ENCODE results near the gene USB1. TPM values are rescaled to one million over a fixed set of nuclear protein-coding genes. Genes with fewer than 3 reads are reported as not detected.

The USB1 gene
- total and polyA plus RNA-seq, 4 donors = 8.9 to 40.7 (median 28.3) TPM

DNA sequence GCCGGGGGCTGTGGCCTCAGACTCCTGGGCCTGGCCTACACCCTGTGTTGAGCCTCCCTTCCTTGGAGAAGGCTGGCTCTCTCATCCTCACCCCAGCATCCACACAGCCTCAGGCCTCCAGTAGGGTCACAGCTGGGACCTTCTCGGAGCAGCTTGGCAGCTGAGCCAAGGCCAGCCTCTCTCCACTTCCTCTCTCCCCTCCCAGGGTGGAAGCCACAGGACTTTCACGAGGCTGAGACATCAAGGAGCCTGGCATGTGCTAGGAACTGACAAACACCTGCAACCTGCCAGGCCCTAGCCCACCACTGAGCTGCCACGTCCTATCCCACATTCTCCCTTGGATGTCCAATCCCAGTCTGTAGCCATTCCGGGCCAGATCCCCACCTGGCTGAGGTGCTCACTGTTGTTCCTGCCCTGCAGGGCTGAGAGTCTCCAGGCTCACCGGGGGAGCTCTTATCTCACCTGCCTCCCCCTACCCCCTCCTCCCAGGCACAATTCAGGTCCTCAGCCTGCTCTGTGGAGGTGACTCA lies 27.4 kb downstream of the USB1 start (continued):
- TF ChIP-seq, protein P1, sequence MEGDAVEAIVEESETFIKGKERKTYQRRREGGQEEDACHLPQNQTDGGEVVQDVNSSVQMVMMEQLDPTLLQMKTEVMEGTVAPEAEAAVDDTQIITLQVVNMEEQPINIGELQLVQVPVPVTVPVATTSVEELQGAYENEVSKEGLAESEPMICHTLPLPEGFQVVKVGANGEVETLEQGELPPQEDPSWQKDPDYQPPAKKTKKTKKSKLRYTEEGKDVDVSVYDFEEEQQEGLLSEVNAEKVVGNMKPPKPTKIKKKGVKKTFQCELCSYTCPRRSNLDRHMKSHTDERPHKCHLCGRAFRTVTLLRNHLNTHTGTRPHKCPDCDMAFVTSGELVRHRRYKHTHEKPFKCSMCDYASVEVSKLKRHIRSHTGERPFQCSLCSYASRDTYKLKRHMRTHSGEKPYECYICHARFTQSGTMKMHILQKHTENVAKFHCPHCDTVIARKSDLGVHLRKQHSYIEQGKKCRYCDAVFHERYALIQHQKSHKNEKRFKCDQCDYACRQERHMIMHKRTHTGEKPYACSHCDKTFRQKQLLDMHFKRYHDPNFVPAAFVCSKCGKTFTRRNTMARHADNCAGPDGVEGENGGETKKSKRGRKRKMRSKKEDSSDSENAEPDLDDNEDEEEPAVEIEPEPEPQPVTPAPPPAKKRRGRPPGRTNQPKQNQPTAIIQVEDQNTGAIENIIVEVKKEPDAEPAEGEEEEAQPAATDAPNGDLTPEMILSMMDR (IDR thresholded peaks at IDR 0.05; ENCODE audit: low read depth, low read length, missing input control) = no peak
- TF ChIP-seq EGR1 (IDR thresholded peaks at IDR 0.05; ENCODE audit: low read depth in 2 of 2) (no peak), JUND (IDR thresholded peaks at IDR 0.05) (no peak)
- TF ChIP-seq, protein P2, sequence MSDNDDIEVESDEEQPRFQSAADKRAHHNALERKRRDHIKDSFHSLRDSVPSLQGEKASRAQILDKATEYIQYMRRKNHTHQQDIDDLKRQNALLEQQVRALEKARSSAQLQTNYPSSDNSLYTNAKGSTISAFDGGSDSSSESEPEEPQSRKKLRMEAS (IDR thresholded peaks at IDR 0.05) = no peak

DNA sequence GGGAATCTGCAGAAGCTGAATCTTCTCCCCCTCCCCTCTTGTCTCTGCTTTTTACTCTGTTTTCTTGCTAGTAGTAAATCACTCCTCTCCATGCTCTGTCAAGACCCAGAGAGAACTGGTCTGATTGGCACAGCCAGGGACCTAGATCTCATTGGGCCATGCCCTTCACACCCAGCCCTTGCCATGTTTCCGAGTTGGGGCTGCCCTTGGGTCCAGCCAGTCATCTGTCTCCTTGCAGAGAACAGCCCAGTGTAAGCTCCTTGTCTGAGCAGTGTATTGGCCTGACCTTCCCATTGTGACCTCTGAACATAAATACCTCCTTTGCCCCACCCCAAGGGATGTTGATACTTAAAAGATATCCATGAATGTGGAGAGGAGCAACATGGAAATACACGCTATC lies 28.2 kb downstream of the USB1 start:
- no peak overlapping the region for H3K4me3 ChIP-seq (ENCODE audit: low read depth in 1 of 3, low read length in 3 of 3)
- H3K9me3 ChIP-seq (ENCODE audit: control insufficient read depth in 4 of 4, low read length in 3 of 4) = no peaks in the 10 kb centered on the region
- TF ChIP-seq, protein P2 (IDR thresholded peaks at IDR 0.05) = no peak
- TF ChIP-seq, protein P3, sequence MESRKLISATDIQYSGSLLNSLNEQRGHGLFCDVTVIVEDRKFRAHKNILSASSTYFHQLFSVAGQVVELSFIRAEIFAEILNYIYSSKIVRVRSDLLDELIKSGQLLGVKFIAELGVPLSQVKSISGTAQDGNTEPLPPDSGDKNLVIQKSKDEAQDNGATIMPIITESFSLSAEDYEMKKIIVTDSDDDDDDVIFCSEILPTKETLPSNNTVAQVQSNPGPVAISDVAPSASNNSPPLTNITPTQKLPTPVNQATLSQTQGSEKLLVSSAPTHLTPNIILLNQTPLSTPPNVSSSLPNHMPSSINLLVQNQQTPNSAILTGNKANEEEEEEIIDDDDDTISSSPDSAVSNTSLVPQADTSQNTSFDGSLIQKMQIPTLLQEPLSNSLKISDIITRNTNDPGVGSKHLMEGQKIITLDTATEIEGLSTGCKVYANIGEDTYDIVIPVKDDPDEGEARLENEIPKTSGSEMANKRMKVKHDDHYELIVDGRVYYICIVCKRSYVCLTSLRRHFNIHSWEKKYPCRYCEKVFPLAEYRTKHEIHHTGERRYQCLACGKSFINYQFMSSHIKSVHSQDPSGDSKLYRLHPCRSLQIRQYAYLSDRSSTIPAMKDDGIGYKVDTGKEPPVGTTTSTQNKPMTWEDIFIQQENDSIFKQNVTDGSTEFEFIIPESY (IDR thresholded peaks at IDR 0.05) = no peak
- TF ChIP-seq, protein P4, sequence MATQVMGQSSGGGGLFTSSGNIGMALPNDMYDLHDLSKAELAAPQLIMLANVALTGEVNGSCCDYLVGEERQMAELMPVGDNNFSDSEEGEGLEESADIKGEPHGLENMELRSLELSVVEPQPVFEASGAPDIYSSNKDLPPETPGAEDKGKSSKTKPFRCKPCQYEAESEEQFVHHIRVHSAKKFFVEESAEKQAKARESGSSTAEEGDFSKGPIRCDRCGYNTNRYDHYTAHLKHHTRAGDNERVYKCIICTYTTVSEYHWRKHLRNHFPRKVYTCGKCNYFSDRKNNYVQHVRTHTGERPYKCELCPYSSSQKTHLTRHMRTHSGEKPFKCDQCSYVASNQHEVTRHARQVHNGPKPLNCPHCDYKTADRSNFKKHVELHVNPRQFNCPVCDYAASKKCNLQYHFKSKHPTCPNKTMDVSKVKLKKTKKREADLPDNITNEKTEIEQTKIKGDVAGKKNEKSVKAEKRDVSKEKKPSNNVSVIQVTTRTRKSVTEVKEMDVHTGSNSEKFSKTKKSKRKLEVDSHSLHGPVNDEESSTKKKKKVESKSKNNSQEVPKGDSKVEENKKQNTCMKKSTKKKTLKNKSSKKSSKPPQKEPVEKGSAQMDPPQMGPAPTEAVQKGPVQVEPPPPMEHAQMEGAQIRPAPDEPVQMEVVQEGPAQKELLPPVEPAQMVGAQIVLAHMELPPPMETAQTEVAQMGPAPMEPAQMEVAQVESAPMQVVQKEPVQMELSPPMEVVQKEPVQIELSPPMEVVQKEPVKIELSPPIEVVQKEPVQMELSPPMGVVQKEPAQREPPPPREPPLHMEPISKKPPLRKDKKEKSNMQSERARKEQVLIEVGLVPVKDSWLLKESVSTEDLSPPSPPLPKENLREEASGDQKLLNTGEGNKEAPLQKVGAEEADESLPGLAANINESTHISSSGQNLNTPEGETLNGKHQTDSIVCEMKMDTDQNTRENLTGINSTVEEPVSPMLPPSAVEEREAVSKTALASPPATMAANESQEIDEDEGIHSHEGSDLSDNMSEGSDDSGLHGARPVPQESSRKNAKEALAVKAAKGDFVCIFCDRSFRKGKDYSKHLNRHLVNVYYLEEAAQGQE (IDR thresholded peaks at IDR 0.05) = no peak
- TF ChIP-seq RXRA (IDR thresholded peaks at IDR 0.05) (no peak), SP1 (IDR thresholded peaks at IDR 0.05) (no peak), GABPA (IDR thresholded peaks at IDR 0.05 in 1 of 2, conservative IDR thresholded peaks at IDR 0.05 in 1 of 2) (no peak)
- DNase-seq (ENCODE audit: low spot score) = no peak
- no peak overlapping the region for H3K27ac ChIP-seq (ENCODE audit: low read depth in 1 of 2, low read length in 2 of 2)
- H3K36me3 ChIP-seq (ENCODE audit: control insufficient read depth in 4 of 4, insufficient read depth in 3 of 4, low read depth in 1 of 4, low read length in 3 of 4) = no peaks in the 10 kb centered on the region
- peaks cover 33 to 75% (median 63%) of the 10 kb centered on the region in 4 donors for H3K4me1 ChIP-seq (ENCODE audit: control insufficient read depth in 4 of 4, insufficient read depth in 4 of 4, low read length in 3 of 4)
- 81% methylated on average over 2 of the region's 2 CpGs for WGBS
- no peak overlapping the region for H3K9ac ChIP-seq (ENCODE audit: low read depth in 1 of 2, low read length in 2 of 2)
- no peaks in the 10 kb centered on the region for H3K27me3 ChIP-seq (ENCODE audit: control insufficient read depth in 4 of 4, insufficient read depth in 4 of 4, low read length in 3 of 4)

DNA sequence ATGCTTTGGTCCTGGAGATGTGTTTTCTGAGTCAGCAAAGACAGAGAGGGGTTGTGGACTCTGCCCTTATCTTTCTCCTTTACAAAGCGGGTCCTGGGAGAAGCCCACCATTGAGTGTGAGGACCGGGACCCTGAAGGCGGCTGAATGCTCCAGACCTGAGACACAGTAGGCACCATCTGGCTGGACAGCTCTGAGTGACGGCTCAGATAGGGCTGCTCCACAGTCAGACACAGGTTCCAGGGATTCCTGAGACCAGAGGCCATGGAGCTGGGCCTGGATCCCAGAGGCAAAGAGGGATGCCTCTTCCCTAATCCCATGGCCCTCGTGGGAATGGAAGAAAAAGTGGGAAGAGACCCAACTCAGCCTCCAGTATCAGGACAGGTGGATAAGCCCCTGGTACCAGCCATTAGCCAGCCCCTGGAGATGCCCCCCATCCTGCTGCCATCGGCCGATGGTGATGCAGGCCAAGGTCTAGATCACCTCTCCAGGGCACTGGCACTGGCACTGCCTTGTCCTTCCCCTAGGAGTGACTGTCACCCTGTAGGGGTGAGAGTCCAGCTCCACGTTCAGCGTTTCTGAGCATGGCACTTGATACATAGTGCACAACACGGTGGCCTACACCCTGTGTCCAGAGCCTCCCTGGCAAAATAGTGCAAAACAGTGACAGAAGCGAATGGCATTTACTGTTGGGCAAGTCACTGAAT lies 29.1 kb downstream of the USB1 start:
- H3K27me3 ChIP-seq (ENCODE audit: control insufficient read depth in 4 of 4, insufficient read depth in 4 of 4, low read length in 3 of 4) = no peaks in the 10 kb centered on the region
- no peak overlapping the region for H3K4me3 ChIP-seq (ENCODE audit: low read depth in 1 of 3, low read length in 3 of 3)
- no peak overlapping the region for H3K9ac ChIP-seq (ENCODE audit: low read depth in 1 of 2, low read length in 2 of 2)
- H3K36me3 ChIP-seq (ENCODE audit: control insufficient read depth in 4 of 4, insufficient read depth in 3 of 4, low read depth in 1 of 4, low read length in 3 of 4) = no peaks in the 10 kb centered on the region
- peak overlapping the region; percentile 41 to 60 for H3K27ac ChIP-seq (ENCODE audit: low read depth in 1 of 2, low read length in 2 of 2)
- peaks cover 35 to 74% (median 65%) of the 10 kb centered on the region in 4 donors for H3K4me1 ChIP-seq (ENCODE audit: control insufficient read depth in 4 of 4, insufficient read depth in 4 of 4, low read length in 3 of 4)
- no peak for DNase-seq (ENCODE audit: low spot score)
- 58% methylated on average over 11 of the region's 11 CpGs for WGBS
- TF ChIP-seq HNF4A (conservative IDR thresholded peaks at IDR 0.05) = peak; percentile 83 to 84
- peak in 1 of 2 donors; percentile 15 for TF ChIP-seq RAD21 (IDR thresholded peaks at IDR 0.05)
- peak in 1 of 2 donors; percentile 24 for TF ChIP-seq JUND (IDR thresholded peaks at IDR 0.05)
- TF ChIP-seq, protein P5, sequence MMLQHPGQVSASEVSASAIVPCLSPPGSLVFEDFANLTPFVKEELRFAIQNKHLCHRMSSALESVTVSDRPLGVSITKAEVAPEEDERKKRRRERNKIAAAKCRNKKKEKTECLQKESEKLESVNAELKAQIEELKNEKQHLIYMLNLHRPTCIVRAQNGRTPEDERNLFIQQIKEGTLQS (IDR thresholded peaks at IDR 0.05) = no peak
- peak; percentile 70 for TF ChIP-seq SP1 (IDR thresholded peaks at IDR 0.05)
- TF ChIP-seq RXRA (IDR thresholded peaks at IDR 0.05) = peak in 1 of 2 donors; percentile 14
- TF ChIP-seq FOXA1 (IDR thresholded peaks at IDR 0.05) = no peak
- TF ChIP-seq, protein P1 (IDR thresholded peaks at IDR 0.05; ENCODE audit: low read depth, low read length, missing input control) = no peak
- H3K9me3 ChIP-seq (ENCODE audit: control insufficient read depth in 4 of 4, low read length in 3 of 4) = no peaks in the 10 kb centered on the region

Measured in liver (tissue), 9 donors.